ENCODE data around the gene CDC42BPA. TPM values are rescaled to one million over a fixed set of nuclear protein-coding genes. Genes with fewer than 3 reads are reported as not detected.

CDC42BPA gene
- total and polyA plus RNA-seq, 2 of the 13 experiments (the other 11 are each of a cell fraction or from before 2014, with no cell fraction given) = 6.5 to 16.0 TPM

- TF ChIP-seq FOXP1 (IDR thresholded peaks at IDR 0.05) = no peak
- TF ChIP-seq FOXP1 (CRISPR knock-in tag; IDR thresholded peaks at IDR 0.05) = 0 out of 2 replicates have a peak, but pooled peaks have one; percentile 26
- TF ChIP-seq ZEB1 (IDR thresholded peaks at IDR 0.05; ENCODE audit: insufficient replicate concordance, low read depth) = no peak
- no peak; the same call in 1 of the 2 replicates for TF ChIP-seq ZNF773 (CRISPR knock-in tag; IDR thresholded peaks at IDR 0.05; ENCODE audit: borderline replicate concordance)
- TF ChIP-seq SETDB1 (CRISPR knock-in tag; IDR thresholded peaks at IDR 0.05; ENCODE audit: borderline replicate concordance) = no peak
- 0 out of 2 replicates have a peak, but pooled peaks have one; percentile 67 for TF ChIP-seq ZNF614 (CRISPR knock-in tag; IDR thresholded peaks at IDR 0.05; ENCODE audit: borderline replicate concordance)
- 0 out of 2 replicates have a peak, but pooled peaks have one; percentile 33 for TF ChIP-seq HOMEZ (CRISPR knock-in tag; IDR thresholded peaks at IDR 0.05; ENCODE audit: low read depth)
- 0 out of 2 replicates have a peak, but pooled peaks have one; percentile 18 for TF ChIP-seq SNAI1 (CRISPR knock-in tag; IDR thresholded peaks at IDR 0.05; ENCODE audit: borderline replicate concordance)
- TF ChIP-seq NR2F1 (CRISPR knock-in tag; IDR thresholded peaks at IDR 0.05) = 0 out of 4 replicates have a peak, but pooled peaks of 1 of the 2 experiments have one; percentile 17
- TF ChIP-seq ARNTL (CRISPR knock-in tag; IDR thresholded peaks at IDR 0.05) = 0 out of 2 replicates have a peak, but pooled peaks have one; percentile 45
- 0 out of 2 replicates have a peak, but pooled peaks have one; percentile 9 for TF ChIP-seq THAP11 (CRISPR knock-in tag; IDR thresholded peaks at IDR 0.05)
- TF ChIP-seq ASH2L (IDR thresholded peaks at IDR 0.05; ENCODE audit: insufficient read length, low read depth, low read length) = peak; percentile 22
- TF ChIP-seq CBX1 (IDR thresholded peaks at IDR 0.05; ENCODE audit: low read depth) = no peak
- no peak for TF ChIP-seq HBP1 (CRISPR knock-in tag; IDR thresholded peaks at IDR 0.05; ENCODE audit: low read depth)
- TF ChIP-seq BRD4 (CRISPR knock-in tag; IDR thresholded peaks at IDR 0.05) = no peak
- TF ChIP-seq ZNF550 (CRISPR knock-in tag; IDR thresholded peaks at IDR 0.05; ENCODE audit: borderline replicate concordance) = no peak; the same call in 1 of the 2 replicates
- TF ChIP-seq ZNF816 (CRISPR knock-in tag; IDR thresholded peaks at IDR 0.05; ENCODE audit: borderline replicate concordance) = no peak
- TF ChIP-seq ISL2 (CRISPR knock-in tag; IDR thresholded peaks at IDR 0.05) = no peak
- TF ChIP-seq THAP8 (CRISPR knock-in tag; IDR thresholded peaks at IDR 0.05; ENCODE audit: borderline replicate concordance) = no peak
- no peak for TF ChIP-seq E2F2 (CRISPR knock-in tag; IDR thresholded peaks at IDR 0.05; ENCODE audit: borderline replicate concordance)
- no peak for TF ChIP-seq ZNF562 (CRISPR knock-in tag; IDR thresholded peaks at IDR 0.05; ENCODE audit: borderline replicate concordance)
- TF ChIP-seq FOXC1 (CRISPR knock-in tag; IDR thresholded peaks at IDR 0.05; ENCODE audit: borderline replicate concordance) = peak; percentile 85
- TF ChIP-seq ZNF256 (CRISPR knock-in tag; conservative IDR thresholded peaks at IDR 0.05) = no peak
- no peak for TF ChIP-seq PRPF4 (IDR thresholded peaks at IDR 0.05; ENCODE audit: low read depth, low read length, poor library complexity, severe bottlenecking)
- no peak for TF ChIP-seq RFXAP (CRISPR knock-in tag; IDR thresholded peaks at IDR 0.05; ENCODE audit: borderline replicate concordance)
- no peak for TF ChIP-seq CHCHD3 (CRISPR knock-in tag; IDR thresholded peaks at IDR 0.05)
These were observed 343.6 kb downstream of the CDC42BPA start (continued) for GRCh38 chr1:226974544-226975258.
